HG02588 (cell line): ENCODE data around the gene KCNJ4.
"Not testable (repeated sequence)": the region's sequence is repeated elsewhere in the genome, so short reads cannot be mapped to it uniquely, and the experiment has no call there.

Experiments used
- ATAC-seq: cut with Tn5 transposase; IDR thresholded peaks from one replicate; pipeline ENCODE4 v1.9.1; 2021; ENCODE audit warnings: mild to moderate bottlenecking, moderate library complexity; ENCODE audit not compliant: unreplicated experiment

The KCNJ4 gene

DNA sequence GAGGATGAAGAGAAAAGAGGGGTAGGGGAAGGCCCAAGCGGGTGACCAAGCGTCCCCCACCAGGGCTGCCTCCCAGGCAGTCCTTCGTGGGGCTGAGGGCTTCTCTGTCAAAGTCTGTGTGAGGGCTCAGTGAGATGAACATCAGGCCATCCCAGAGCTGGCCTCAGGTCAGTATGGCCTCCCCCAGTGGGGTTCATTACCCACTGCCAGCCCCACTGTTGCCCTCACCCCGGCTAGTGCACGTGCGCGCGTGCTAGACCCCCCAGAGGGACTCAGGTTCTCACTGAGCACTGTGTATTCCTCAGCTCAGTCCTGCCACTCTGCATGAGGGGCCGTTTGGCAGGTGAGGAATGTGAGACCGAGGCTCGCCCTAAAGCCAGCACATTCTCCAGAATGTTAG, 16.2 kb upstream of the KCNJ4 start:
- no peak for ATAC-seq

DNA sequence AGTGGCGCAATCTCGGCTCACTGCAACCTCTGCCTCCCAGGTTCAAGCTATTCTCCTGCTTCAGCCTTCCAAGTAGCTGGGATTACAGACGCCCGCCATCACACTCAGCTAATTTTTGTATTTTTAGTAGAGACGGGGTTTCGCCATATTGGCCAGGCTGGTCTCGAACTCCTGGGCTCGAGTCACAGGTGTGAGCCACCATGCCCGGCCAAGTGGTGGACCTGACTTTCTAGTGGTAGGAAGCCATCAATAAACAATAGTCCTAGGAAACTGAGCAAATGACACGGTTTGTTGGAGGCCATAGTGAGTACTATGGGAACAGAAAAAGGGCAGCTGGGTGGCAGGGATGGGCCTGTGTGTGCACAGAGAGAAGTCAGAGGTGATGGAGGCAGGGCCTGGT, 15.2 kb upstream of the KCNJ4 start:
- not testable (repeated sequence) for ATAC-seq

DNA sequence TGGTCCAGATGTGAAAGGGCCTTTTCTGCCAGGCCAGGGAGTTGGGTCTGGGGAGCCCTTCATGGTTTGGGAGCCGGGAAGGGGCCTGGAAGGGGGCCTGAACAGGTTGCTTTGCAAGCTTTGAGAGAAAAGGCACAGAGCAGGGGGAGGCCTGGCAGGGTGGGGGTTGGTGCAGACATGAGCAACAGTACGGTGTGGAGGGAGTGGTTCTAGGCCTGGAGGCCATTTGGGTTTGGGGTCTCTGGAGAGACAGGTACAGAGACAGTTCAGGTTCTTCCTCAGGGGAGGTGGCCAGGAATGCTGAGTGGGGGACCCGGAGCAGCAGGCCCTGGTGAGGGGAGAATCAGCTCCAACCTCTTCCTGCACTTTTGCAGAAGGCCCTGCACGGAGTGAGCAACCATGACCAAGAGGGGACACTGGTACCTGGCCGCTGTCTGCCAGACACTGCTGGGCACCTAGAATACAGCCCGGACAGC, 14.3 kb upstream of the KCNJ4 start:
- ATAC-seq = no peak

DNA sequence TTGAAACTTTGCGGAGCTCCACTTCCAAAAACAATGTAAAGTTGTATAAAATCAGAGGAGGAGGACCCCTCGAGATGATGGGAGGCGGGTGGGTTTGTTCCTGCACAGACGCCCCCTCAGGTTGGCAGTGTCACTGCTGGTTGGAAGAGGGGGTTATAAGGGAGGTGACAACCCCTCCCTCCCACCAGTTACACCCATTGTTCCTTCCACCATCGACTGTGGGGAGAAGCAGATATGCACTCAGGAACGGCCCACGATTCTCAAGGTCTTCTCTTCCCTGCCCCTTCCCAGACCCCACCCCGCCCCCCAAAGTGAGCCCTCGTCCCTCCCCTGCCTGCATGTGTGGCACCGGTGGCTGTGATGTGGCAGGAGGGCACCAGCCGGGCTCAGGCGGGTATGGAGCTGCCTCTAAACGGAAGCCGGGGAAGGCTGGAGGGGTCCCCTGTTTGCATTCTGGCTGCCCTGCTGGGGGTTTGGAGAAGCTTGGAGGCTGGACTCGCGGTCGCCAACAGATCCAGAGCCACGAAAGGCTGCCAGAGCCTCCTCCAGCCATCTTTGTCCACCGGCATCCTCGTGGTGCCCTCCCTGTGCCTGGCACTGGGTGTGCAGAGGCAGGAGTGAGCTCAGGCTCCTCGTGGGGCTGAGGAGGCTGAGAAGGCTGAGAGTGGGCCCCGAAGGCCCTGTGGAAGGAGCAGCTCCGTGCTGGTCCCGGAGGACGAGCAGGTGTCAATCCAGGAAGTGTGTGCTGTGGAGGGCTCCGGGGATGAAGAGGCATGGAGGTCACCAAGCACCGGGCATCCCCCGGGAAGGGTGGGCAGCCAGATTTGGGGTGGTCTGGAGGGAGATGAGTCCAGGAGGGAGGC, 13.7 kb upstream of the KCNJ4 start:
- ATAC-seq = no peak

DNA sequence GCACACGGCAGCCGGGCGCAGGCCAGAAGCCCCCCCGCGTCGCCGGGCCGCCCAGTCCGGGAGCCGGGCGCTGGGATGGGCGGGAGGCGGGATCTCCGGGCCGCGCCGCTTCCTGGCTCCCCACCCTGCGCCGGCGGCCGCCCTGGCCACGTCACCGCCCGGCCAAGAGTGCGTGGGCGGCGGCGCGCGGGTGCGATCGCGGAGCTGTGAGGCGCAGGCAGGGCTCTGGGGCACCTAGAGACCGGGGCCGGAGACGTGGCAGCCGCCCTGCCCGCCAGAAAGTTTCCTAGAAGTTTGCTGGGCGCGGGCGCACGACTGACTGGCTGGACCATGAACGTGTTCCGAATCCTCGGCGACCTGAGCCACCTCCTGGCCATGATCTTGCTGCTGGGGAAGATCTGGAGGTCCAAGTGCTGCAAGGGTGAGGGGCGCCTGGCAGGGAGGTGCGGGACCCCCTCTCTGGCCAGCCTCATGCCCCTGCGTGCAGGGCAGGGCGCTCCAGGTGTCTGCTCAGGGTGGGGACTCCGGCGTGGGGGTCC, 13.0 kb upstream of the KCNJ4 start, which contains the start of gene KDELR3:
KDELR3 (plus strand) TSS at position 193 of the 539 bp plus-strand sequence; CDS start at position 331, 138 bp downstream.
- ATAC-seq = no peak

DNA sequence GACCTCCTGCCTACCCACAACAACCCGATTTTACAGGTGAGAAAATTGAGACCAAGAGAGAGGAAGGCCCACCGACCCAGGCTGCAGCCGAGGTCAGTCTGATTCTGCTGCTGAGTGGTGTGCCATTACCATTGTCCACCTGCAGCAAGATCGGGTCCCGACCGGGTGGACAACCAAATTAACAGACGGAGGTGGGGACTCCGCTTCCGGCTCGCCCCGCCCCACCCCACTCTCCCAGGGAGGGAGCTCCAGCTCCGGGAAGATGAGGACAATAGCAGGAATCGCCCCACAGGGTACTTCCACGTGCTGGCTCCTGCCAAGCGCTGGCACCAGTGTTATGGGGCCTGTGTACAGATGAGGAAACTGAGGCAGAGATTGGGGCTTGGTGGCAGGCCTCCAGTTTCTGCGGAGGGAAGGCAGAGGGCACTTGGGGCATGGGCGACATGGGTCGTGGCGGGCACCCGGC, 12.5 kb upstream of the KCNJ4 start:
- ATAC-seq = no peak

GRCh38 chr22:38465673-38466490, 10.9 kb upstream of the KCNJ4 start:
- no peak for ATAC-seq

- no peak for ATAC-seq
Measured at GRCh38 chr22:38464992-38465672, 10.1 kb upstream of the KCNJ4 start.

GRCh38 chr22:38462960-38463784, 8.2 kb upstream of the KCNJ4 start:
- ATAC-seq = no peak

GRCh38 chr22:38461414-38462081, 6.5 kb upstream of the KCNJ4 start:
- ATAC-seq = no peak

DNA sequence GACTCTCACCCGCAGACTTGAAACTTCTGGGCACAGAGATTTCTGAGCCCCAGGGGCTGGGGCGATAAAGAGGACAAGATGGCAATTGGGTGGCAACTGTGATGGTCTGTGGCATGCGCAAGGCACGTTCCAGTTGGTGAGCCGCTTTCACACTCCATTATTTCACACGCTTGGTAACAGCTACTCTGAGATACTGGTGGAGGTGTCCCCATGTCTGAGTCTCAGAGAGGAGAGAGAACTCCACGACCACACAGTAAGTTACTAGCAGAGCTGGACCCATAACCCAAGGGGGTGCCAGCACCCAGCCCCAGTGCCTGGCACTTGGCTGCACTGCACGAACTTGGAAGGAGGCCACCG, 6.0 kb upstream of the KCNJ4 start:
- no peak for ATAC-seq

DNA sequence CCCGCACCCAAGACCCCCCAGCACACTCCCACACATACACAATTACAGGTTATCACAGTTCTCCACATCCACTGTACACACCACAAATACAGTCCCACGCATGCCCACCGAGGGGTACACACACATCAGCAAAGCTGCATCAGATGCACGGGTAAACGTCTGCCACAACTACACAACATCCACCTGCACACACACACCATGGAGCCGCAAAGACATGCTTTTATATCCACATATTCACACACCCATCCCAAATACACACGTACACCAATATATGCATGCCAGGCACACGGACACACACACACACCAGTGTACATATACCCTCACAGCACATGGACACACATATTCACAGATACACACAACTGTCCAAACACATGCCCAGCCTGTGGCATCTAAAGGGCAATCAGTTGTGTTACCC, 5.4 kb upstream of the KCNJ4 start:
- no peak for ATAC-seq

DNA sequence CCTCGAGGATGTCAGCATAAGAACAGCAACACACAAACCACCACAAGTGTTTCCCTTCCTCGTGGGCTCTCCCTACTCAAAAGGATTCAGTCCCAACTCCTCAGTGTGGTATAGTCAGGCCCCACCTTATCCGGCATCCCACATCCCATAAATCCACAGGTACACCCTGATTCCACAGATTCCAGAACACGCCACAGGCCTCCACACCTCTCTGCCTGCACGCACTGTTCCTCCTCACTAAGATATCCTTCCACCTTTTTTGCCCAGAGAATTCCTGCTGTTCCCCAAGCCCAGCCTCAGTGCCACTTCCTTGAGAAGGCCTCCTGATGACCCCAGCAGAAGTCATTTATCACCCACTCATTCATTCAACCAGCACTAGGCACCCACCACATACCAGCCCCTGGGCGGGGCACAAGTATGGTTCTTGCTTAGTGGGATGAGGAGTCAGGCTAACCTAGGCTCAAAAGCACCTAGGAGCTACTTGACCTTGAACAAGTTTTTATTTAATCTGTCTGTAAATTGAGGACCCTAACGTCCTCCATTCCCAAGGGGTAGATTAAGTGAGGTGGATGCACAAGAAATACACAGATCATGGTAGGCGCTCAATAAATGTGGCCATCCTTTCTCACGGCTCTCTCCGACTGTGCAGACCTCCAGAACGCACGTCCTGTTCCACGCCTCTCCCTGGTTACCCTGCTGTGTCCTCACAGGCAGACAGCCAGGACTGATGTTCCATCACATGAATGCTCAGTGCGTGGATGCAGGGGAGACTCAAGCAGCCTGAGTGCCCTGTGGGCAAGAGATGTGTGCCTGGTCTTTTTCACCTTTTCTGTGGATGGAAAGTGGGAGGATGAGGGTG, 2.1 kb upstream of the KCNJ4 start:
- ATAC-seq = no peak

DNA sequence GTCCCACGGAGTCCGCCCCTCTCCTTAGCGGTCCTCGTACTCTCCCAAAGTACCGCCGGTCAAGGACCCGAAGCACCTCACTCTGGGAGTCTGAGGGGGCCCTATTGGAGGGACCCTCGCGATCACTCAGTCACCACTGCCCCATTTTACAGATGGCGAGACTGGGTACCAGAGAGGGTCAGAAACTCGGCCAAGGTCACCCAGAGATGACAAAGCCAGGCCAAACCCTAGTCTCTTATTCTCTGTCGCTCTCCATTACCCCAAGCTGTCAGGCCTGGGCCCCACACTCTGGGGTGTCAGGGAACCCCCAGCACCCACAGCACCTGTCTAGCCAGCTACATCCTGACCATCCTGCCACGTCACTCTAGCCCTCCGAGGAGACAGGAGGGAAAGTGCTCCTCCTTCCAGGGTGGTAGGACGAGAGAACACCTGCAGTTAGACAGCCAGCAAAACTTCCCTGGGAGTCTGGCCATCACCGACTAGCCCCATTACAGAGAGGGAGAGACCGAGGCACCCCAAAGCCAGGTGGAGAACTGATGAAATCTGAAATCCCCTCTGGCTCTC, 1.4 kb upstream of the KCNJ4 start:
- ATAC-seq = no peak

GRCh38 chr22:38455530-38456271, 702 bp upstream of the KCNJ4 start:
- no peak for ATAC-seq

DNA sequence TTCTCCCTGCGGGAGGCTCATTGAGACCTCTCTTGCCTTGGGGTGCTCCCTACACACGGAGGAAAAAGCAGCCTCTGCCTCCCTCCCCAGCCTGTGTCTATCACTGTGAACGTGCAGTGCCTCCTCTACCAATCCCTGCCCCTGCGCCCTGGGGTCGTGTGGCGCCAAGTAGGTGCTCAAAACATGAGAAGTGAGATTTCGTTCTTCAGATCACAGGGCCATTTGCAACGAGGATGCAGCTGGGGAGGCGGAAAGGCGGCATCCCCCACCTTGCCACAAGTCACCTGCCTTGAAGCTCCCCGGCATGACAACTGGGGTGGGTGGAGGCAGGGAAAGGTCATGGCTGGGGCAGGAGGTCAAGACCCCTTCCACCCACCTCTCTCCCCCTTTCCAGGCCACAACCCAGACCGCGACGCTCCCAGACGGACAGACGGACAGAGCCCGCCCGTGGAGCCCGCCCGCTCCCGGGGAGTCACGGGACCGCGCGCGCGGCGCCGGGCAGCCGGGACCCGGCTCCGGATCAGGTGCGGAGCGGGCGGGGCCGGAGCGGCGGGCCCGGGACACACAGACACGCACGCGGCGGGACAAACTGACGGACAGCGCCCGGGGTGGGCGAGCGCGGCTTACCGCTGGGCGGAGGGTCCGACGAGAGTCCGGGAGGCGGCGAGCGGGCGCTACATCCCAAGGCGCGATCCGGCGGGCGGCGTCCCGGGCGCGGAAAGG, 485 bp downstream of the KCNJ4 start:
- no peak for ATAC-seq

- ATAC-seq = no peak
Measured at GRCh38 chr22:38453996-38454352, 1.0 kb downstream of the KCNJ4 start.
